Measurements from ENCODE around the gene ZBTB37. TPM values are rescaled to one million over a fixed set of nuclear protein-coding genes. Genes with fewer than 3 reads are reported as not detected.
"Not testable (repeated sequence)": the region's sequence is repeated elsewhere in the genome, so short reads cannot be mapped to it uniquely, and the experiment has no call there.

ZBTB37 gene
- total RNA-seq, 1 donor from 2014 or later, result 12.2 TPM

GRCh38 chr1:173856014-173856413 lies 12.2 kb upstream of the ZBTB37 start:
- no peaks in the 10 kb centered on the region for H3K9me3 Mint-ChIP-seq (ENCODE audit: low read depth)
- no peak overlapping the region for H3K27ac Mint-ChIP-seq
- no peak for DNase-seq (ENCODE audit: low spot score, unreplicated experiment)
- H3K27me3 Mint-ChIP-seq, result no peaks in the 10 kb centered on the region
- H3K4me3 Mint-ChIP-seq (ENCODE audit: low read depth), result no peak overlapping the region
- H3K36me3 Mint-ChIP-seq (ENCODE audit: insufficient read depth), result peaks cover 32% of the 10 kb centered on the region
- no peak for TF ChIP-seq CTCF (IDR thresholded peaks at IDR 0.05; ENCODE audit: unreplicated experiment)
- peaks cover 10% of the 10 kb centered on the region for H3K4me1 Mint-ChIP-seq (ENCODE audit: low read depth)

GRCh38 chr1:173856903-173857302 lies 11.3 kb upstream of the ZBTB37 start:
- Mint-ChIP-seq H3K36me3 (ENCODE audit: insufficient read depth) (peaks cover 32% of the 10 kb centered on the region), H3K27me3 (no peaks in the 10 kb centered on the region), H3K4me3 (ENCODE audit: low read depth) (no peak overlapping the region), H3K9me3 (ENCODE audit: low read depth) (no peaks in the 10 kb centered on the region), H3K4me1 (ENCODE audit: low read depth) (peaks cover 10% of the 10 kb centered on the region), H3K27ac (no peak overlapping the region)
- TF ChIP-seq CTCF (IDR thresholded peaks at IDR 0.05; ENCODE audit: unreplicated experiment), result no peak
- no peak for DNase-seq (ENCODE audit: low spot score, unreplicated experiment)

- H3K9me3 Mint-ChIP-seq (ENCODE audit: low read depth), result no peaks in the 10 kb centered on the region
- no peak for TF ChIP-seq CTCF (IDR thresholded peaks at IDR 0.05; ENCODE audit: unreplicated experiment)
- no peaks in the 10 kb centered on the region for H3K27me3 Mint-ChIP-seq
- peaks cover 30% of the 10 kb centered on the region for H3K36me3 Mint-ChIP-seq (ENCODE audit: insufficient read depth)
- no peak for DNase-seq (ENCODE audit: low spot score, unreplicated experiment)
- peaks cover 7% of the 10 kb centered on the region for H3K4me1 Mint-ChIP-seq (ENCODE audit: low read depth)
- peak overlapping the region; percentile 57 for H3K27ac Mint-ChIP-seq
- no peak overlapping the region for H3K4me3 Mint-ChIP-seq (ENCODE audit: low read depth)
Observed at GRCh38 chr1:173857363-173857917, 10.7 kb upstream of the ZBTB37 start.

- H3K4me1 Mint-ChIP-seq (ENCODE audit: low read depth); H3K27ac Mint-ChIP-seq; H3K9me3 Mint-ChIP-seq (ENCODE audit: low read depth); DNase-seq (ENCODE audit: low spot score, unreplicated experiment); H3K27me3 Mint-ChIP-seq; H3K4me3 Mint-ChIP-seq (ENCODE audit: low read depth): not testable (repeated sequence)
- peaks cover 34% of the 10 kb centered on the region for H3K36me3 Mint-ChIP-seq (ENCODE audit: insufficient read depth)
Observed at GRCh38 chr1:173859547-173859946, 8.6 kb upstream of the ZBTB37 start.

- no peak for DNase-seq (ENCODE audit: low spot score, unreplicated experiment)
- H3K4me1 Mint-ChIP-seq (ENCODE audit: low read depth), result peaks cover 7% of the 10 kb centered on the region
- no peaks in the 10 kb centered on the region for H3K9me3 Mint-ChIP-seq (ENCODE audit: low read depth)
- H3K4me3 Mint-ChIP-seq (ENCODE audit: low read depth), result no peak overlapping the region
- peak overlapping the region; percentile 4 for H3K27ac Mint-ChIP-seq
- no peaks in the 10 kb centered on the region for H3K27me3 Mint-ChIP-seq
- H3K36me3 Mint-ChIP-seq (ENCODE audit: insufficient read depth), result peaks cover 35% of the 10 kb centered on the region
- no peak for TF ChIP-seq CTCF (IDR thresholded peaks at IDR 0.05; ENCODE audit: unreplicated experiment)
Observed at GRCh38 chr1:173860065-173860464, 8.1 kb upstream of the ZBTB37 start.

- no peaks in the 10 kb centered on the region for H3K9me3 Mint-ChIP-seq (ENCODE audit: low read depth)
- peaks cover 24% of the 10 kb centered on the region for H3K4me1 Mint-ChIP-seq (ENCODE audit: low read depth)
- H3K4me3 Mint-ChIP-seq (ENCODE audit: low read depth), result no peak overlapping the region
- no peak for TF ChIP-seq CTCF (IDR thresholded peaks at IDR 0.05; ENCODE audit: unreplicated experiment)
- H3K27me3 Mint-ChIP-seq, result no peaks in the 10 kb centered on the region
- H3K27ac Mint-ChIP-seq, result peak overlapping the region; percentile 91
- no peak for DNase-seq (ENCODE audit: low spot score, unreplicated experiment)
- H3K36me3 Mint-ChIP-seq (ENCODE audit: insufficient read depth), result peaks cover 42% of the 10 kb centered on the region
Observed at GRCh38 chr1:173861731-173862145, 6.4 kb upstream of the ZBTB37 start.

- not testable (repeated sequence) for H3K27me3 Mint-ChIP-seq; H3K4me3 Mint-ChIP-seq (ENCODE audit: low read depth); H3K9me3 Mint-ChIP-seq (ENCODE audit: low read depth); DNase-seq (ENCODE audit: low spot score, unreplicated experiment)
- peaks cover 26% of the 10 kb centered on the region for H3K4me1 Mint-ChIP-seq (ENCODE audit: low read depth)
- peak overlapping the region; percentile 91 for H3K27ac Mint-ChIP-seq
- H3K36me3 Mint-ChIP-seq (ENCODE audit: insufficient read depth), result peaks cover 44% of the 10 kb centered on the region
Observed at GRCh38 chr1:173862146-173862768, 5.9 kb upstream of the ZBTB37 start.

Data from progenitor cell of endocrine pancreas (in vitro differentiated cells).